ENCODE measurements around the gene NUBP1.
"Not testable (repeated sequence)": the region's sequence is repeated elsewhere in the genome, so short reads cannot be mapped to it uniquely, and the experiment has no call there.

NUBP1 gene

DNA sequence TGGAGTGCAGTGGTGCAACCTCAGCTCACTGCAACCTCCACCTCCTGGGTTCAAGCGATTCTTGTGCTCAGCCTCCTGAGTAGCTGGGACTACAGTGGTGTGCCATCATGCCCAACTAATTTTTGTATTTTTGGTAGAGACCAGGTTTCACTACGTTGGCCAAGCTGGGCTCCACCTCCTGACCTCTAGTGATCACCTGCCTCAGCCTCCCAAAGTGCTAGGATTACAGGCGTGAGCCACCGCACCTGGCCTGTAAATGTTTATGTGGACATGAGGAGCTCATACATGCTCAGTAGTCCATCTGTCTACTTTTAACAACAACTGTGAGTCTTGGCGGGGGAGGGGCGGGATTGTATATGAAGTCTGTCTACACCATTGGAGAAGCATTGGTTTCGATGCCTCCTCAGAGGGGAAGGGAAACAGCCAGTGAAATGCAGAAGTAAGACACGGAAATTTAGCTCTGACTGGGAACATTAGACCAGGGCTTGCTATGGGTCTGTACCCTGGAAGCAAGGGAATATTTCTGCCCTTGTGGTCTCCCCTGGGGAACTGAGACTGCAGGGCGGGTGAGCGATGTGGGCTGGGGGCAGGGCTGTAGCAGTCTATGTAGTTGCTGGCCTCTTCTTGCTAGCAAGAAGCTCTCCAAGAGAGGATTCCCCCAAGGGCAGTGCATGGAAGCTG, 9.3 kb downstream of the NUBP1 start:
- DNase-seq, result peak; percentile 52

DNA sequence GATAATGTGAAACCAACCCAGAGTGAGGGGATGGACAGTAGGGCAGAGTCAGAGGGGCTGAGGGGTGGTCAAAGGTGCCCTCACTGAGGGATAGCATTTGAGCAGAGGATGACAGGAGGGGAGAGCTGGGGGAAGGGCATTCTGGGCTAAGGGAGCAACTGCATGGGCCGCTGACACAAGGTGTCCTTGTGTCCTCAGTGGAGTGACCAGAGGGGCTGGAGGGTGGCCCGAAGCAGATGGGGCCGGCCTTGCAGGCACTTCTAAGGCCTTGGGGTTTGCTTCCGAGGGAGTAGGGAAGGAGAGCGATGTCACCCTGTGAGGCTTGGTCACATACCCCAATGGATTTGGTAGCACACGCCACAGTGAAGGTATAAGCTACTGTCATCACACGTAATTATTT, 10.0 kb downstream of the NUBP1 start:
- no peak for DNase-seq

DNA sequence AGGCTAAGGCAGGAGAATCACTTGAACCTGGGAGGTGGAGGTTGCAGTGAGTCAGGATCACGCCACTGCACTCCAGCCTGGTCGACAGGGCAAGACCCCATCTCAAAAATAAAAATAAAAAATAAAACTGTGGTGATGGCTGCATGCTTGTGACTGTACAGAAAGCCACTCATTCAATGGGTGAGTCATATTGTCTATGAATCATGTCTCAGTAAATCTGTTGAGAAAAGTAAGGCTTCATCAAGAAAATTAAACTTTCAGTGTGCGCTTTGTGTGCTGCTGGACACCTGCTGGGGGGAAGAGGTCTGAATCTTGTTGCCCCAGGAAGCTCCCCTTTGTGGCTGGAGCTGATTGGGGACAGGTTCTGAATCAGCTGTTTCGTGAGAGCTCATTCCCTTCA, 11.3 kb downstream of the NUBP1 start:
- DNase-seq, result no peak

DNA sequence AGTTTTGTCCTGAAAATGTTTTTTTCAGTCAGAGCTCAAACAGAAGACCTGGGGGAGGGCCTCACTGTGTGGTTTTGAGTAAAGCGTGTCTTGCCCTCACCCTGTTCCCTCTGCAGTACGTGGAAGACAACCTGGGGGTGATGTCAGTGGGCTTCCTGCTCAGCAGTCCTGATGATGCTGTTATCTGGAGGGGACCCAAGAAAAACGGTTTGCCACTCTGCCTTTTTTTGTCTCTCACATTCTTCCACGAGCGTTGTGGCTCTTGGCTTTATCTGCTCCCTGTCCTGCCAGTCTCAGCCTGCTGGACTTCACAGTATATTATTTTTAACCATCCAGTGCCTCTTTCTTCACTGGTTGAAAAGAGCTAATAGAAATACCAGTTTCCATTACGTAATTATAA, 12.9 kb downstream of the NUBP1 start:
- no peak for DNase-seq

DNA sequence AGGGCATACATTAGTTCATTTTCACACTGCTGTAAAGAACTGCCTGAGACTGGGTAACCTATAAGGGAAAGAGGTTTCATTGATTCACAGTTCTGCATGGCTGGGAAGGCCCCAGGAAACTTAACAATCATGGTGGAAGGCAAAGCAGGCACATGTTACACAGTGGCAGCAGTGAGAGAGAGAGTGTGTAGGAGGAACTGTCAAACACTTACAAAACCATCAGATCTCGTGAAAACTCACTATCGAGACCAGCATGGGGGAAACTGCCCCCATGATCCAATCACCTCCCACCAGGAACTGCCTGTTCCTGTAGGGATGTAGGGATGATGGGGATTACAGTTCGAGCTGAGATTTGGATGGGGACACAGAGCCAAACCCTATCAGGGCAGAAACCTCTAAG, 17.2 kb downstream of the NUBP1 start:
- no peak for DNase-seq

DNA sequence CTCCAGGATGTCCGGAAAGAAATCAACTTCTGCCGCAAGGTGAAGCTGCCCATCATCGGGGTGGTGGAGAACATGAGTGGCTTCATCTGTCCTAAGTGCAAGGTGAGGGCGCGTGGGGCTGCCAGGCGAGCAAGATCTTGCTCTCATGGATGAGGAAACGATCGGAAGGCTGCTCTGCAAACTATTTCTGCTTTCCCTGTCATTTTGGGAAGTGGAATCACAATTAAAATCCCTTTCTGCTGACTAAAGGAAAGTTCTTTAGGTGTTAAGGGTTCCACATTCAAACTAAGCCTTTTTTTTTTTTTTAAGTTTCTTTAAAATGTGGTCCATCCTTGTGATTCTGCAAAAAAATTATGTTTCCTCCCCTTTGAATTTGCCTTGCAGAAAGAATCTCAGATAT, 17.7 kb downstream of the NUBP1 start:
- DNase-seq, result no peak

DNA sequence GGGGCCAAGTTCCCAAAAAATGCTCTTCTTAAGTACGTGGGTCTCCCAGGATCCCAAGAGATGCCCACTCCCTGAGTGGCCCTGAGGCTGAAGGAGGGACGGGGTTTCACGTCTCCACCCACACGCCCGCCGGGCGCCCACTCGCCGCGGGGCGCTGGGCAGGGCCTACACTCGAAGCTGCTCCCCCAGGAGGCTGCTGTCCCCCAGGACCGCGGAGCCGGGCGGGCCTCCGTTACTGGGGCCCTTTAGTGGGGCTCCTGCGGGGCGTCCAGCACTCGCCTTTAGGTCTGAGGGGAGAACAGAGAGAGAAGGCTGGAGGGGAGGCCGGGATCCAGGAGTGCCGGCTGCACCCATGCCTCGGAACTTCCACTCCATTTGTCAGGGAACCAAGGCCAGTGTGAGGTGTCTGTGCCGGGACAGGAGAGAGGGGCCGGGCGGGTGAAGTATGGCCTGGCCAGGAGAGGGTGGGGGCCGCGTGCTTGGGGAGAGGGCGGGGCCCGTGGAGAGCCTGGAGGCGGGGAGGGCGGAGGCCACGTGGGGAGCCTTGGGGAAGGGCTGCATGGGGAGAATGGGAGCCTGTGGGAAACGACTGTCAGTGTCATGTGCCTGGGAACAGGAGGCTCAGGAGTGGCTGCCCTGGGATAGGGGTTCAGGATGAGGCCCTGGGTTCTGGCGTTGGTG, 18.8 kb downstream of the NUBP1 start:
- no peak for DNase-seq

DNA sequence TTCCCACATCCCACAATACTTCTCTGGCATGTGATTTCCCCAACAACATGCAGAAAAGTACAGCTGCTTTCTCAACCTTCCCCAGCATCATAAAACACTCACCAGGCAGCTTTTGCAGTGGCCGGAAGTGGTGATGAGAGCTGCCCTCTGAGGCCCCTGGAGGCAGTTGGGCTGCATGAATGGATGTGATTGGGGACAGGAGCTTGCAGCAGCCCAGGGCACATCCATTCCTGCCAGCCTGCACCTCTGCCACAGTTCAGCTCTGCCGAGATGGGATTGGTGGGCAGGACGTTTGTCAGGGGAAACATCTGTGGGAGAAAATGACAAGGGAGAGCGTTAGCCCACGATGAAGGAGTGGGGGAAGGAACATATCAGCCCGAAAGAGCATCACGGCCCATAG, 19.8 kb downstream of the NUBP1 start:
- DNase-seq, result no peak

DNA sequence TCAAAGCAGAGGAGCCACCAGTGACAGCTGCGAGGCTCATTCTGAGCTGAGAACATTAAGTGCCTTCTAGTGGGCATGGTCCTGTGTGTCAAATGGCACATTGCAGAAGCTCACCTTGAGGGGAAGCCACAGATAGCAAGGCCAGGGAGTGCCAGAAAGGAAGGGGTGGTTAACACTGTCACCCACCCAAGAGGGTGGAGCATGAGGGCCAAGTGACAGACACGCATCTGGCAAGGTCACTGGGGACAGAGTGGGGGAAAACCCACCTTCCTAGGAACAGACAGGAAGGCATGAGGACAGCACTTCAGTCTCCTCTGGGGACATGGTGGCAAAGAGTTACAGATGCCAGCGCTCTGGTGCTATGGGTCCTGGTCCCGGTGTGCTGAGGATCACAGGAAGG, 22.1 kb downstream of the NUBP1 start:
- no peak for DNase-seq

DNA sequence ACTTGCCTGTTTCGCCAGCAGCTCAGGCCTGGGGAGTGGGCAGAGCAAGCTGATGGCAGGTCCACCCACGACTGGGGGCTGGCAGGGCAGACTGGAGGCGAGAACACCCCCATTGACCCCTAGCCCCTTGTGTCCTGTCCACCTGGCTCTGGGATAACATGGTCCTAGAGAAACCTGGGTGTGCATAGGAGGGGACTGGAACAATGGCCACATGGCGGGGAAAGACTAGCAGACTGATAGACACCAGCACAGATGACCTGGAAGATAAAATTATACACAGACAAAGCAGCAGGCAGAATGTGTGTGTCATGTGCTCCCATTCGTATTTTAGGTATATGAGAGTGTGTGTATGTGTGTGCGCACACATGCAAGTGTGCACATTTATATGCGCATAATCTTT, 23.5 kb downstream of the NUBP1 start:
- no peak for DNase-seq

DNA sequence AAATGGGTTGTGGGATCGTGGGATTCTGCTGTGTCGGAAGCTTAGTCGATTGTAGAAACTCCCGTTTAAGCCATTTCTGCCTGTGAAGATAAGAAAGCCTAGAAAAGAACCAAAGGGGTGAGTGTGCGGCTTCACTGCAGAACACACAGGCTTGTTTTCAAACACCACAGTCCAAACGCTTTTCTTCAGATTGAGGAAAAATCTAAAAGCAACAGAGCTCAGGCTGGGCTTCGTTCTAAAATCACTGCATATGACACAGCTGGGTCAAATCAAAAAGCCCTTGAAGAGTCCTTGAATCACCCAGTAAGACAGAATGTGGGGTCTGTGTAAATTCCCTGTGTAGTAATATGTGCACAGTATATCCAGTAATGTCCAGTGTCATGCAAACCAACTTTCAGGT, 25.7 kb downstream of the NUBP1 start:
- DNase-seq, result no peak

DNA sequence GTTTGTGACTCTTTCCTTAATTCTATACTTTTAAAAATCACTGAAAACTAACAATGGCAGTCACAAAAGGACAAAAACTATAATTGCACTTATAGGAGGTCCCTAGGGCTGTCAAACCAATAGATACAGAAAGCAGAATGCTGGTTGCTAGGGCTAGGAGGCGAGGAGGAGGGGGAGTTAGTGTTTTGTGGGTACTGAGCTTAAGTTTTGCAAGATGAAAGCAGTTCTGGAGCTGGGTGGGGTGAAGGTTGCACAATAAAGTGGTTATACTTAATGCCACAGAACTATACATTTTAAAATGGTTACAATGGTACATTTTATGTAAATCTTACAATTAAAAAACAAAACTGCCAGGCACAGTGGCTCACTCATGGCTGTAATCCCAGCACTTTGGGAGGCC, 27.3 kb downstream of the NUBP1 start:
- no peak for DNase-seq

DNA sequence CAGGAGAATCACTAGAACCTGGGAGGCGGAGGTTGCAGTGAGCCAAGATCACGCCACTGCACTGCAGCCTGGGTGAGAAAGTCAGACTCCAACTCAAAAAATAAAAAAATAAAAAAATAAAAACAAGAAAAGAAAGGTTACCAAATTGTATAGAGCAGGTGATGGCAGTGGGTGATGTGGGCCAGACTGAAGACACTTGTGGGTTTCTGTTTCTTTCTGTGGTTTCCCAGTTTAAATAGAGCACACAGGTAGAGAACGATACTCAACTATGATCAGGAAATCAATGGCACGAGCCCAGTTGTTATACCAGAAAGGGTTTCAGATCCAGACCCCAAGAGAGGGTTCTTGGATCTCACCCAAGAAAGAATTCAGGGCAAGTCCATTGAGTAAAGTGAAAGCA, 32.6 kb downstream of the NUBP1 start:
- no peak for DNase-seq

DNA sequence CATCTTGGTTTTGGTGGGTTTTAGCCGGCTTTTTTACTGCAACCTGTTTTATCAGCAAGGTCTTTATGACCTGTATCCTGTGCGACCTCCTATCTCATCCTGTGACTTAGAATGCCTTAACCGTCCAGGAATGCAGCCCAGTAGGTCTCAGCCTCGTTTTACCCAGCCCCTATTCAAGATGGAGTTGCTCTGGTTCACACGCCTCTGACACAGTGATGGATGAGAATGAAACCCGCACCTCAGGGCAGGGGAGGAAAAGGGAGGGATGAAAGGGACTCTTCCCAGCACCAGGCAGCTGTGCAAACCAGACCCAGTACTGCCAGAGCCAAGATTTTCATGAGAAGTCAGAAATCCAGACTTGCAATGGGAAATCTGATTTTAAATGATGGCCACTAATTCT, 33.3 kb downstream of the NUBP1 start:
- not testable (repeated sequence) for DNase-seq

DNA sequence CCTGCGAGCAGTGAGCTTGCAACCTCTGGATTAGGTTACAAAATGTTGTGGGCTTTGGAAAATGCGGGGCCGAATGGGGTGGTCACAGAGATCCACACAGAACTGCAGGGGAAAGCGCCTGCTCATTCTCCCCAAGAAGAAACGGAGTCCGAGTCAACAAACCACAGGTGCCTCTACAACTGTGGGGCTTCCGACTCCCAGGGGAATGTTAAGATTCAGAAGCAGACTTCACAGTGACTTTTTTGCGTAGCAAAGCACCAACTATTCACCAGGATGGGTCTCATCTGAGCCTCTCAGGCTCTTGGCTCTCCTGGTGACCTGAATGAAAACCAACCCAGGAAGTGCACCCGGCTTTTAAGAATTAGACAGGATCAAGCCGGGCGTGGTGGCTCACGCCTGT, 33.7 kb downstream of the NUBP1 start:
- DNase-seq, result no peak

DNA sequence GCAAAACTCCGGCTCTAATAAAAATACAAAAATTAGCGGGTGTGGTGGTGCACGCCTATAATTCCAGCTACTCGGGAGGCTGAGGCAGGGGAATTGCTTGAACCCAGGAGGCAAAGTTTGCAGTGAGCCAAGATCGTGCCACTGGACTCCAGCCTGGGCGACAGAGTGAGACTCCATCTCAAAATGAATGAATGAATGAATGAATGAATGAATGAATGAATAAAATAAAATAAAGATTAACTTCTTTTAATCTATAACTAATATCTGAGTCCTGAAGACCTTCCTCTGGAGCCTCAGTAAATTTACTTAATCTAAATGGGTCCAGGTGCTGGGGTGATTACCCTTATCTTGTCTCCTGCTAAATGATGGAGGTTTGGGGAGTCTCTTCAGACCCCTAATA, 36.3 kb downstream of the NUBP1 start:
- DNase-seq, result not testable (repeated sequence)

DNA sequence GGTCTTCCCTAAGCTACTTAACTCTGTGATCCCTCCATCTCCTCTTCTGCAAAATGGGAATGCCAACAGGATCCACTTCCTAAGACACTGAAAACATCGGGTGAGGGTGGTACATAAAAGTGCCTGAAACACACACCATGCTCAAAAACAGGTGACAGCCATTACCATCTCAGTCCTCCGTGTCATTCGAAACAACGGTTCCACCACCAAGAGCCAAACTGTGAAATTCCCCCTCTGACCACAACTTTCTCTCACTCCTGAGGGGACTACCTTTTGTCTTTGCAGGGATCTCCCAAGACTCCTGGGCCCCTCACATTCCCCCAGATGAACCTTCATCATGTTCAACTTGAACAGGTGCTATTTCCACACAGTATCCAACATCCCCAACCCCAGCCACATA, 37.0 kb downstream of the NUBP1 start:
- no peak for DNase-seq

DNA sequence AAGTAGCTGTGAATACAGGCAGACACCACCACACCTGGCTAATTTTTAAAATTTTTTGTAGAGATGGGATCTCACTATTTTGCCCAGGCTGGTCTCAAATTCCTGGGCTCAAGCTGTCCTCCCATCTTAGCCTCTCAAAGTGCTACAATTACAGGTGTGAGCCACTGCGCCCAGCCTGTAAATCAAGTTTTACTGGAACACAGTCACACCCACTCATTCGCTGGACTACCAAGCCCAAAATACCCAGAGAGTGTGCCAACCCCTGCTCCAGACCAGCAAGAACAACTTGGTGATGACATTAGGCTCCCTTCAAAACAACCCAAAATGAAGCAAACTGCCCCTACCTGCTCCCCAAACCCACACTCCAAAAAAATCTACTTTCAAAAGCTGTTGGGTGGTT, 39.0 kb downstream of the NUBP1 start:
- no peak for DNase-seq

DNA sequence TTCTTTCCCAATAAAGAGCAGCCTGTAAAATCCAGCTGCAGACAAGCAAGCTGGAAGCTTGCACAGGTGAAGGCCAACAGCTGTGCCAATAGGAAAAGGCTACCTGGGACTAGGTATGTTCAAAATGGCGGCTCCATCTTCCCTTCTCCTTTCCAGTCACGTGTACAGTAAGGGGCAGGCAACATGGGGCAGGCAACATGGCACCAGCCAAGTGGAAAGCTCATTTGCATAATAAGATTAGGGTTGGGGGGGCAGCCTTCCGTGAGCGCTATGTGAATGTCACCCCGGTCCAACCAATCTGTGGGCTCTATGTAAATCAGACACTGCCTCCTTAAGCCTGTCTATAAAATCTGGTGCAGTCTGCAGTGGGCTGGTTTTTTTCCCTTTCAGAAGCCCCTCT, 43.7 kb downstream of the NUBP1 start:
- peak; percentile 75 for DNase-seq

DNA sequence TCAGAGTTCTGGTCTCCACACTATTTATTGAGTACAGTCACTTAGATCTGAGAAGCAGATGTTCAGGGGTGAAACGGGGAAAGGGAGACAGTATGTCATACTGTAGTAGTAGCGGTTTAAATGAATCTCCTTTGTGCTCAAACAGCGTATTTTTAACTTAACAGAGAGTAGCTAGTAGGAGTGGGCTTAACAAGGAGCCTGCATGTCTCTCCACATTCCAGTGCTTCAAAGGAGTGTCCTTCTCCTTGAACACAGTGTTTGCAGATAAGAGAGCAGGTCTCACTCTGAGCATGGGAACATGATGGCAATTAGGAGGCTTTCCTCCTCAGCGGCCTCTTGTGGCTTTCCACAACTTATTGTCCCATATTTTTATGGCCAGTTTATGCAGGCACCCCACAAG, 45.0 kb downstream of the NUBP1 start:
- DNase-seq, result not testable (repeated sequence)

DNA sequence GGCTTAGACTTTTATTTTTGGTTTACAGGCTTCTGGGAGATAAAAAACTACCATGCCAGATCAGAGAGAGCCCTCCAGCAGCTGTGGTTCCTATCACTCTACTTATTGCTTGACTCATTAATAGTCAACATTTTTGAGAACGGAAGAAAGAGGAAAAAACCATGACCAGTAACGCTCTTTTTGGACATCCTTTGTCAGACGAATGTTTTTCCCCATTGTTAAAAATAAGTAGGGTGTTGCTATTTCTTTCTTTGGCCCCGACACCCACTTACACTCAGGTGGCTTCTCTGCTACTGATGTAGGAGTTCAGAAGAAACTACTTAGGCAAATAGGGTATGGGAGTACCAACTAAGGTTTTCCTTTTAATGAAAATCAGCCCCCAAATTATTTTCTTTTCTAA, 47.4 kb downstream of the NUBP1 start:
- no peak for DNase-seq

DNA sequence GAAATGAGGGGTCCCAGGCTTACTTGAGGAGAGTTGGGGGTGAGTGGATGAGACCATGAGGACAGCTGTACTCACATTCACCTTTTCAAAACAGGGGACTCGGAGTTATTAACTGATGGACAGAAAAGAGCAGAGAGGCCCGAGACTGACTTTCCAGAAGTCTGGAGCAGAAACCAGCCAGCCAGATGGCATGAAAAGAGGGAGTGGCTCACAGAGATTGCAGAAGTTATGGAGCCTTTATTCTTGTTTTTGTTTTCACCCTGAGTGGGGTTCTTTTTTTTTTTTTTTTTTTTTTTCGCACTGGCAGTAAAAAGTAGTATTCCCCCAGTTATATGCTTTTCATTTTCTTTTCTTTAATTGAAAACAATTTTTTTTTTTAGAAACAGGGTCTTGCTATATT, 56.1 kb downstream of the NUBP1 start:
- no peak for DNase-seq

DNA sequence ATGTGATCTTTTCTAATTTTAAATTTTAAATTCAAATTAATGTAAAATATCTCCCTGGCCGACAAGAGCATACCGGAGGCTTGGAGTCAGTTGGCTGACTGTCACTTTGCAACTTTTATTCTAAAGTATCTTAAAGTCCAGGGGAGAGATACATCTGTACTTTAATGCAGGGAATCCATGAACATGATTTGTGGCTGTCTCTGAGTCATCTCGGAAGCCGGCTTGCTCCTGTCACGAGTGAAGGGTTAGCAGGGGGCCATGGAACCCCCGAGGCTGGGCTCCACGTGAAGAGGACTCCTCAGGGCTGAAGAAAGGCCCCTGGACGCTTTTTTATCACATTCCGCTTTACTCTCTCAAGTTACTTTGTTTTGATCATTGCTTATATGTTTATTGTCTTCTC, 61.7 kb downstream of the NUBP1 start:
- no peak for DNase-seq

DNA sequence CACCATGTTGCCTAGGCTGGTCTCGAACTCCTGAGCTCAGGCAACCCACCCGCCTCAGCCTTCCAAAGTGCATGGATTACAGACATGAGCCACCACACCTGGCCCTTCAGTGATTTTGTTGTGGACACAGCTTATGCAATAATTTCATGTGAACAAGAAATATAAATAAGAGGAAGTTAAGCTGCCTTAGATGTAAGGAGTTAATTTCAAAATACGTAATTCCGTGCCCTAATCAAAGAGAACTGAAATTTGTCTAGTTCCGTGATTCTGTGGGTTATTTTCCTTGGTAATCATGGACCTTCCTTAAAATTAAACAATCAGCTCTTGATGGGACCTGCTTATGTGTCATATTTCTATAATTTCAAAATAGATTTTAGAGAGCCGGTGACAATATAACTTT, 63.1 kb downstream of the NUBP1 start:
- DNase-seq, result no peak

DNA sequence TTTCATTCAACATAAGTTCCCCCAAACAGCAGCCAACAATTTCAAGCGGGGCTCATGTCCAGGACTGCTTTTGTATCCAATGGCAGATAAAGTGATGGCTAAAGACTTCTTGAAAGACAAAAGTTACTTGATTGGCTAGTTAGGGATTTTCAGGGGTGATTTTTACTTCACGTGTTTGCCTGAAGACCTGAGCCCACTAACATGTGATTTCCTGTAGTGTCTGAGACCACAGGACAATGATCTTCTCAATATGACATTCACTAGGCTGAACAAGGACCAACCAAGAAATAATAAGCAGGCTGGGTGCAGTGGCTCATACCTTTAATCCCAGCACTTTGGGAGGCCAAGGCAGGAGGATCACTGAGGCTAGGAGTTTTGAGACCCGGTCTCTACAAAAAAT, 64.6 kb downstream of the NUBP1 start:
- DNase-seq, result no peak

Measured in NCI-H2171 treated with DMSO at 0.1 percent for 48 hours (cell line).